ENCODE measurements around the gene CYFIP1. TPM values are rescaled to one million over a fixed set of nuclear protein-coding genes. Genes with fewer than 3 reads are reported as not detected.

The CYFIP1 gene
- total RNA-seq, 4 donors from 2014 or later: 88.0 to 92.5 (median 90.1) TPM

- Histone ChIP-seq H3K27me3 (no peaks in the 10 kb centered on the region), H3K9me3 (no peaks in the 10 kb centered on the region), H3K4me3 (no peak overlapping the region), H3K4me1 (no peaks in the 10 kb centered on the region), H3K27ac (no peak overlapping the region), H3K36me3 (peaks cover 18 to 93% (median 30%) of the 10 kb centered on the region in 3 donors)
- no peak for TF ChIP-seq POLR2A (IDR thresholded peaks at IDR 0.05)
- no peak for TF ChIP-seq CTCF (IDR thresholded peaks at IDR 0.05)
- no peak for DNase-seq
- WGBS, 2 donors: 82 to 89% methylated on average over 16 to 29 of the region's 33 CpGs
- intact Hi-C loops (cut with DNase I): no loop called here
Observed at GRCh38 chr15:22880068-22880980, 99.8 kb downstream of the CYFIP1 start.

- H3K27ac ChIP-seq: no peak overlapping the region
- TF ChIP-seq CTCF (IDR thresholded peaks at IDR 0.05) (no peak), POLR2A (IDR thresholded peaks at IDR 0.05) (no peak)
- peaks cover 32 to 100% (median 40%) of the 10 kb centered on the region in 3 donors for H3K36me3 ChIP-seq
- peaks cover 0 to 6% (median 0%) of the 10 kb centered on the region in 3 donors for H3K4me1 ChIP-seq
- WGBS, 2 donors: 51 to 60% methylated on average over 7 to 10 of the region's 10 CpGs
- H3K27me3 ChIP-seq: no peaks in the 10 kb centered on the region
- H3K4me3 ChIP-seq: no peak overlapping the region
- intact Hi-C loops (cut with DNase I): no loop called here
- no peak for DNase-seq
- H3K9me3 ChIP-seq: no peaks in the 10 kb centered on the region
Observed at GRCh38 chr15:22878103-22878502, 102.1 kb downstream of the CYFIP1 start.

GRCh38 chr15:22877607-22878006 is 102.6 kb downstream of the CYFIP1 start:
- Histone ChIP-seq H3K4me3 (no peak overlapping the region), H3K9me3 (no peaks in the 10 kb centered on the region), H3K27ac (no peak overlapping the region), H3K4me1 (peaks cover 0 to 8% (median 0%) of the 10 kb centered on the region in 3 donors), H3K27me3 (no peaks in the 10 kb centered on the region), H3K36me3 (peaks cover 31 to 100% (median 41%) of the 10 kb centered on the region in 3 donors)
- TF ChIP-seq CTCF (IDR thresholded peaks at IDR 0.05) (no peak), POLR2A (IDR thresholded peaks at IDR 0.05) (no peak)
- no peak for DNase-seq
- intact Hi-C loops (cut with DNase I): no loop called here
- 85 to 100% methylated on average over 1 to 4 of the region's 8 CpGs for WGBS, 2 donors

- intact Hi-C loops (cut with DNase I): no loop called here
- Histone ChIP-seq H3K27ac (no peak overlapping the region), H3K27me3 (no peaks in the 10 kb centered on the region), H3K4me3 (no peak overlapping the region), H3K36me3 (peaks cover 29 to 100% (median 38%) of the 10 kb centered on the region in 3 donors), H3K4me1 (peaks cover 0 to 8% (median 0%) of the 10 kb centered on the region in 3 donors), H3K9me3 (no peaks in the 10 kb centered on the region)
- DNase-seq: no peak
- TF ChIP-seq CTCF (IDR thresholded peaks at IDR 0.05) (no peak), POLR2A (IDR thresholded peaks at IDR 0.05) (no peak)
- 90 to 98% methylated on average over 4 to 5 of the region's 5 CpGs for WGBS, 2 donors
Observed at GRCh38 chr15:22877117-22877516, 103.1 kb downstream of the CYFIP1 start.

- 84 to 92% methylated on average over 4 to 5 of the region's 7 CpGs for WGBS, 2 donors
- Histone ChIP-seq H3K27ac (no peak overlapping the region), H3K4me3 (no peak overlapping the region), H3K27me3 (no peaks in the 10 kb centered on the region), H3K9me3 (no peaks in the 10 kb centered on the region), H3K36me3 (peaks cover 30 to 100% (median 32%) of the 10 kb centered on the region in 3 donors), H3K4me1 (peaks cover 0 to 8% (median 0%) of the 10 kb centered on the region in 3 donors)
- TF ChIP-seq CTCF (IDR thresholded peaks at IDR 0.05) (no peak), POLR2A (IDR thresholded peaks at IDR 0.05) (no peak)
- intact Hi-C loops (cut with DNase I): no loop called here
- no peak for DNase-seq
Observed at GRCh38 chr15:22874966-22875365, 105.2 kb downstream of the CYFIP1 start.
